IPS-NIHi11 (cell line): ENCODE measurements around the gene UBALD2.
"Not testable (repeated sequence)": the region's sequence is repeated elsewhere in the genome, so short reads cannot be mapped to it uniquely, and the experiment has no call there.

Source experiments
- DNase-seq: peaks from one replicate; pipeline ENCODE4 v3.0.0; 2012; ENCODE audit warnings: mixed read lengths, low spot score

UBALD2 gene

GRCh38 chr17:76264755-76265623, at the start of gene UBALD2:
Gene UBALD2, plus strand, starts transcription at chr17:76265348. Its CDS starts 158 bp downstream, at chr17:76265506.
- DNase-seq = peak; percentile 99

DNA sequence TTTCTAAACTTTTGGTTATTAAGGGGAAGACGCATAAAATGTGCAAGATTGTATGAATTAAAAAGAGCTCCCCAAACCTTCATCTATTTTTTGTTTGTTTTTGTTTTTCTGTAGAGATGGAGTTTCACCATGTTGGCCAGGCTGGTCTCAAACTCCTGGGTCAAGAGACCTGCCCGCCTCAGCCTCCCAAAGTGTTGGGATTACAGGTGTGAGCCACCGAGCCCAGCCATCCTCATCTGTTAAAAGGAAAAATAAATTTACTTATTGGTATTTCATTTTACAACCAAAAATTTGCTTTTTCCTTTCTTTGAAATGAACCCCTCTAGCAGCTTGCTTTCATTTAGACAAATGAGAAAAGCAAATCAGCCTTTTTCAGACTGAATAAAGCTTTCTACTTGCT, 48.1 kb upstream of the UBALD2 start:
- no peak for DNase-seq

- DNase-seq = no peak
Measured at GRCh38 chr17:76219670-76220383, 45.3 kb upstream of the UBALD2 start.

DNA sequence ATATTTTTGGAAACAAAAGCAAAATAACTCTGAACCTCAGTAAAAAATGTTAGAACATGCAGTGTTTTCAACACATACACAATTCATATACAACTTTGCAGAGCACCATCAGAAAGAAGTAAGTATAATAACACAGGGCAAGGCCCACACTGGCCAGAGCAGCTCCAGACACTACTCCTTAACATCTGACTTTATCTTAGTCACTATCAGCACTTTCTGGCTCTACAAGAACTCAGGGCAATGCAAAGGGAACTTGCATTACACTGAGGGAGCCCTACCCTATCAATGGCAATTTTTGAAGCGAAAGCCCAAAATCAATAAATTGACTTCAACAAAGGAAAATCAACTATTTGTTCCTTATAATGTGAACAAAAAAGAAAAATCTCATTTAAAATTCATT, 41.3 kb upstream of the UBALD2 start:
- no peak for DNase-seq

GRCh38 chr17:76225373-76226086, 39.6 kb upstream of the UBALD2 start:
- not testable (repeated sequence) for DNase-seq

DNA sequence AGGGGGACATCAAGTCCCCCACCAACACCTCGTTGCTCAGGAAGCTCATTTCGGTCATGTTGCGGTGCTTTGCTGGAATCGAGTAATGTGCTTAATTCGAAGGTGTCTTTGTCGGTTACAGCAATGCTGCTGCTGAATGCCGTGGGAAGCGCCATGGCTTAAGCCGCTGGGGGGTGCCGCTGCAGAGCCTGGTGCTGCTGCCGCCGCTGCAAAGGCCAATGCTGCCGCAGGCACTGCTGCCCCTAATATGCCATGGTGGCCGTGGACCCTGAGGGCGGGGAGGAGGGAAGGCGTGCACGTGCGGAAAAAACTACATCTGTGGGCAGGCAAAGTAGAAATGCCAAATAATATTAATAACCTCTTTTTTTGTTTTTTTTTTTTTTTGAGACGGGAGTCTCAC, 38.4 kb upstream of the UBALD2 start:
- DNase-seq = not testable (repeated sequence)

DNA sequence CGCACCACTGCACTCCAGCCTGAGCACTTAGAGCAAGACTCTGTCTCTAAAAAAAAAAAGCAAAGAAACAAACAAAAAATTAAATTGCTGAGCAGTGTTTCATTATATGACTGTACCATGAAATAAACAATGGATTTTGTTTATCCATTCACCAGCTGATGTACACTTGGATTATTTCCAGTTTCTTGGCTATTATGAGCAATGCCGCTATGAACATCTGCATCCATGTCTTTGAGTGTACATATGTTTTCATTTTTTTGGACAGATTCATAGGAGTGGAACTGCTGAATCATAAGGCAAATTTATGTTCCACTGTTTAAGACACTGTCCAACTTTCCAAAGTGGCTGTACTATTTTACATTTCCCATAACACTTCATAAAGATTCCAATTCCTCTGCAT, 32.8 kb upstream of the UBALD2 start:
- DNase-seq = no peak

GRCh38 chr17:76233588-76234353, 31.4 kb upstream of the UBALD2 start:
- DNase-seq = no peak

GRCh38 chr17:76234354-76234679, 30.8 kb upstream of the UBALD2 start:
- no peak for DNase-seq

DNA sequence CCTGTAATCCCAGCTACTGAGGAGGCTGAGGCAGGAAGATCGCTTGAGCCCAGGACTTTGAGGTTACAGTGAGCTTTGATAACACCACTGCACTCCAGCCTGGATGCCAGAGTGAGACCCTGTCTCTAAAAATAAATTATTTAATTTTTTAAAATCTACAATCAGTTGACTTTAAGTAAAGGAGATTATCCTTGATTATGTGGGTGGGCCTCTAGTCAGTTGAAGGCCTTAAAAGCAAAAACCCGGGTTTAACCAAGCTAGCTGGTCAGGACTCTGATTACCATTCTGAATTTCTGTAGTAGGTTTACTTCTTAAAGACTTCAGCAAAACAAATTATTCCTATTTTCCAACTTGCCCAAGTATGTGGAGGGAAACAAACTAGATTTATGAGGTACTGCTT, 29.3 kb upstream of the UBALD2 start:
- DNase-seq = no peak

- no peak for DNase-seq
Measured at GRCh38 chr17:76236603-76237002, 28.5 kb upstream of the UBALD2 start.

GRCh38 chr17:76237859-76238313, 27.3 kb upstream of the UBALD2 start:
- DNase-seq = no peak

DNA sequence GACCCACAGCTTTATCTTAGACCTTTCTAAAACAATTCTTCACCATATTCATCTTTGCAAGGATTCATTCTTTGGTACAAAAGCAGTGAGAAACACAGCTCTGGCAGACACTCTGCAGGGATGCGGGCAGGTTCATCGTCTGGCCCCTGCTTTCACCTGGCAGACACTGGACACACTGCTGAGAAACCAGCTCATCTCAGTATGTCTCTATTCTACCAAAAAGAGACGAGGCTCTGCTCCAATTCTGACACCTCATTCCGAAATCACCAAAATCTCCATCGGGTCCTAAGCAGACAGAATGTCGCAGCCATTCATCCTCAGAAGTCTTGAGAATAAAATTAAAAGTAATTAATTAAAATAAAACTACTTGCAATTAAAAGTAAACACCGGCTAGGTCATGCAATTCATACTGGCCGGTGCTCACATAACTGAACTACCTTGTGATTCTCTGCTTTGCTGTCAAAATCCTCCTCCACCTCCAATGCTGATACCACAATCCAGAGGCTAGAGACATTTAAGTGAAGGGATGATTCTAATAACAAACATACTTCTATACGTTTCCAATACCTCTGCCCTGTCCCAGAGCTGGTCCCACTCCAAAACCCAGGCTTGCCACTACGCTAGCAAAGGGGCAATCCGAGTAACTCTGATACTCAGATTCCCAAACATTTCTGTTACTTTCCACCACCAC, 26.2 kb upstream of the UBALD2 start:
- DNase-seq = no peak

GRCh38 chr17:76239538-76240274, 25.4 kb upstream of the UBALD2 start:
- peak; percentile 26 for DNase-seq

DNA sequence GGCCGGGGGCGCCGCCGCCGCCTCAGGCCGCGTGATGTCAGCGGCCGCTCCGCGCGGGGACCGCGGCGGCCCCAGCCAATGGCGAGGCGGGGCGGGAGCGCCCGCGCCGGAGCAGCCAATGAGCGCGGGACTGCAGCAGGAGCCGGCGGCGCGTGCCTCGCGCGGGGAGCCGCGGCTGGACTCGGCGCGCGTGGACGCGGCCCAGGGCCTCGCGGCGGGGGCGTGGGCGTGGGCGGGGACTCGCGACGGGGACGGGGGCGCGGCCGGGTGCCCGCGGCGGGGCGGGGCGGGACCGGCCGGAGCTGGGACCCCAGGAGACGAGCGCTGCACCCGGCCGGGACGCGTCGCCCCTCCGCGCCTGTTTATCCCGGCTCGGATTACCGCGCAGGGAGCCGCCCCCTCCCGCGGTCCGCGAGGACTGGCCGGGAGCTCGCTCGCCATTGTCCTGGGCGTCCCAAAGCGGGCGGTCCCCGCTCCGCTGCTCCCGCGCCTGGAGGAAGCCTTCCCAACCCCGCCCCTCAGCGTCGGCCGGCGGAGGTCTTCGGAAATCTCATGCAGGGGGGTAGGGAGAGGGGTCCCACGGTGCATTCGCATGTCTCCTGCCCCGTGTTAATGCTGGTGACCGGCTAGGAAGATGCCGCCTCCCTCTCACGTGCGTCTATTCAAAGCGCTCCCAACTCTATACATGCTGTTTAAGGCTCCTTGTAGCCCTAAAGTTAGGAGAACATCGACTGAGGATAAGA, 24.5 kb upstream of the UBALD2 start, which contains the start of gene RNF157:
TSS of gene RNF157 (minus strand) at position 33 of the 743 bp plus-strand sequence. CDS start 253 bp downstream, outside the sequence.
- DNase-seq = peak; percentile 91

- no peak for DNase-seq
Measured at GRCh38 chr17:76241204-76241538, 24.0 kb upstream of the UBALD2 start.

GRCh38 chr17:76241691-76242255, 23.4 kb upstream of the UBALD2 start:
- DNase-seq = no peak

- no peak for DNase-seq
Measured at GRCh38 chr17:76243826-76244679, 21.1 kb upstream of the UBALD2 start.
